Breast epithelium (tissue), 4 donors: ENCODE data around the gene ADD1. TPM values are rescaled to one million over a fixed set of nuclear protein-coding genes. Genes with fewer than 3 reads are reported as not detected.

Experiments
- DNase-seq, 2 donors: peaks; one replicate each; pipeline ENCODE4 v3.0.0-alpha.2; 2019; ENCODE audit warnings: low spot score in 2 of 2
- H3K27ac ChIP-seq, 2 donors: fragments of 200-600 bp; sonication (generic) in 1 of 2; one replicate each; pipeline ENCODE4 v1.5.1; 2016 to 2019; ENCODE audit warnings: mild to moderate bottlenecking in 1 of 2
- H3K27me3 ChIP-seq, 2 donors: fragments of 200-600 bp; sonication (generic) in 1 of 2; one replicate each; pipeline versions ENCODE4 v1.5.1 to v1.6.0; 2017 to 2019; ENCODE audit warnings: control low read depth in 1 of 2, mild to moderate bottlenecking in 1 of 2
- H3K36me3 ChIP-seq: fragments of 200-600 bp; one replicate; pipeline ENCODE4 v1.5.1; 2019
- H3K4me1 ChIP-seq, 2 donors: fragments of 200-600 bp; sonication (generic); one replicate each; pipeline ENCODE4 v1.5.1; 2016 to 2019; ENCODE audit warnings: control low read depth in 1 of 2
- H3K4me3 ChIP-seq, 3 donors: fragments of 200-600 bp; sonication (generic); 1 replicate in 2 of 3; 2 replicates in 1 of 3; pipeline ENCODE4 v1.5.1; 2016 to 2019; ENCODE audit warnings: mild to moderate bottlenecking in 3 of 3, moderate library complexity in 2 of 3
- H3K9me3 ChIP-seq, 2 donors: fragments of 200-600 bp; sonication (generic) in 1 of 2; one replicate each; pipeline ENCODE4 v1.5.1; 2016 to 2019; ENCODE audit warnings: control low read depth in 1 of 2
- CTCF ChIP-seq, 3 donors: fragments of 450-650 bp; IDR thresholded peaks; one replicate each; pipeline ENCODE4 v1.5.1; 2016 to 2017; ENCODE audit warnings: antibody characterized with exemption in 3 of 3, mild to moderate bottlenecking in 3 of 3, moderate library complexity in 3 of 3
- POLR2A ChIP-seq: fragments of 450-650 bp; IDR thresholded peaks from one replicate; pipeline ENCODE4 v1.6.1; 2016; ENCODE audit warnings: antibody characterized with exemption, mild to moderate bottlenecking, moderate library complexity
- POLR2AphosphoS5 ChIP-seq, 3 donors: sonication (generic); formaldehyde crosslinking; IDR thresholded peaks; one replicate each; pipeline ENCODE4 v1.6.1; 2017; ENCODE audit warnings: antibody characterized with exemption in 3 of 3
- intact Hi-C: fragments of 100-400 bp; cut with DNase I; formaldehyde crosslinking; loops from one replicate; pipeline ENCODE4 v1.15.1; 2023; ENCODE audit warnings: low total_unique reads
- total RNA-seq, 3 donors: library from RNA; depleted of rRNA; stranded (reverse); fragments of >200 nt; gene quantifications; one replicate each; pipeline ENCODE4 v1.1.0, GENCODE V29; 2016

Gene ADD1
- total RNA-seq, 3 donors from 2014 or later: 161 to 193 (median 181) TPM

- H3K36me3 ChIP-seq: no peaks in the 10 kb centered on the region
- TF ChIP-seq POLR2A: no peak
- TF ChIP-seq POLR2AphosphoS5 (IDR thresholded peaks at IDR 0.05): no peak
- TF ChIP-seq CTCF (IDR thresholded peaks at IDR 0.05): no peak
- H3K9me3 ChIP-seq: no peaks in the 10 kb centered on the region
- H3K4me1 ChIP-seq: peaks cover 6 to 9% of the 10 kb centered on the region in 2 donors
- H3K4me3 ChIP-seq: peak overlapping the region in 2 of 3 donors; percentile 93 to 96
- no peak overlapping the region for H3K27ac ChIP-seq
- no peaks in the 10 kb centered on the region for H3K27me3 ChIP-seq
- no peak for DNase-seq
- intact Hi-C loops: no loop called here
Observed at GRCh38 chr4:2964706-2965258, 121.1 kb downstream of the ADD1 start.

- Histone ChIP-seq H3K9me3 (no peaks in the 10 kb centered on the region), H3K4me3 (no peak overlapping the region), H3K4me1 (peaks cover 6 to 9% of the 10 kb centered on the region in 2 donors), H3K27me3 (no peaks in the 10 kb centered on the region), H3K36me3 (no peaks in the 10 kb centered on the region), H3K27ac (no peak overlapping the region)
- no peak for DNase-seq
- TF ChIP-seq CTCF (IDR thresholded peaks at IDR 0.05) (no peak), POLR2AphosphoS5 (IDR thresholded peaks at IDR 0.05) (no peak), POLR2A (no peak)
- intact Hi-C loops: no loop called here
Observed at GRCh38 chr4:2965262-2965661, 121.6 kb downstream of the ADD1 start.

GRCh38 chr4:2968381-2968780, 124.7 kb downstream of the ADD1 start:
- no peak for DNase-seq
- Histone ChIP-seq H3K27ac (no peak overlapping the region), H3K9me3 (no peaks in the 10 kb centered on the region), H3K27me3 (no peaks in the 10 kb centered on the region), H3K4me1 (no peaks in the 10 kb centered on the region), H3K4me3 (no peak overlapping the region), H3K36me3 (no peaks in the 10 kb centered on the region)
- intact Hi-C loops: no loop called here
- TF ChIP-seq POLR2AphosphoS5 (IDR thresholded peaks at IDR 0.05): no peak
- TF ChIP-seq POLR2A: no peak
- no peak for TF ChIP-seq CTCF (IDR thresholded peaks at IDR 0.05)

GRCh38 chr4:2971275-2971674, 127.6 kb downstream of the ADD1 start:
- TF ChIP-seq CTCF (IDR thresholded peaks at IDR 0.05) (no peak), POLR2A (no peak), POLR2AphosphoS5 (IDR thresholded peaks at IDR 0.05) (no peak)
- H3K36me3 ChIP-seq: no peaks in the 10 kb centered on the region

GRCh38 chr4:2977211-2978088, 133.8 kb downstream of the ADD1 start:
- no peak overlapping the region for H3K4me3 ChIP-seq

More at GRCh38 chr4:2971275-2971674, 127.6 kb downstream of the ADD1 start:
- no peak for DNase-seq
- intact Hi-C loops: no loop called here
- H3K27ac ChIP-seq: no peak overlapping the region
- no peaks in the 10 kb centered on the region for H3K4me1 ChIP-seq
- H3K9me3 ChIP-seq: no peaks in the 10 kb centered on the region
- no peaks in the 10 kb centered on the region for H3K27me3 ChIP-seq
- no peak overlapping the region for H3K4me3 ChIP-seq

More at GRCh38 chr4:2977211-2978088, 133.8 kb downstream of the ADD1 start:
- Histone ChIP-seq H3K36me3 (no peaks in the 10 kb centered on the region), H3K4me1 (no peaks in the 10 kb centered on the region), H3K27ac (no peak overlapping the region), H3K9me3 (peaks cover 10 to 14% of the 10 kb centered on the region in 2 donors), H3K27me3 (no peaks in the 10 kb centered on the region)
- intact Hi-C loops: no loop called here
- DNase-seq: no peak
- no peak for TF ChIP-seq POLR2AphosphoS5 (IDR thresholded peaks at IDR 0.05)
- no peak for TF ChIP-seq POLR2A
- TF ChIP-seq CTCF (IDR thresholded peaks at IDR 0.05): no peak
